Measurements from ENCODE around the gene RPA3. TPM values are rescaled to one million over a fixed set of nuclear protein-coding genes. Genes with fewer than 3 reads are reported as not detected.

The RPA3 gene
- total RNA-seq, 4 donors from 2014 or later: 5.3 to 19.2 (median 18.6) TPM

DNA sequence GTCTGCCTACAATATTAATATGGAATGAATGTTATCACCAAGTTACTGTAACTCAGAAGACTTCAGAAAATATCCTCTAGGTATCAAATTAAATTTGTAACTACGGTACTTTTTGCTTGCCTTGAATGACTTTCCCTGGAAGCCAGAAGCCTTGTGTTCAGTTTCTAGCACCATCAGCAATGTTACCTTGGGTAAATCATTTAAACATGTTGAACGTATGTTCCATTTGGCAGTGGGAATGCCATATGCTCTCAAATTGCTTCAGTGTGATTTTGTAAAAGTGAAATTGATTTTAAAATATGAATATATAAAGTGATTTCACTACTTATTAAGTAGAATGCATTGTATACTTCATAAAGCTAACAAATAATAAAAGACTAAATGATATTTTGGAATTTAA is 11.2 kb downstream of the RPA3 start:
- H3K36me3 ChIP-seq: no peaks in the 10 kb centered on the region
- TF ChIP-seq, protein P1, sequence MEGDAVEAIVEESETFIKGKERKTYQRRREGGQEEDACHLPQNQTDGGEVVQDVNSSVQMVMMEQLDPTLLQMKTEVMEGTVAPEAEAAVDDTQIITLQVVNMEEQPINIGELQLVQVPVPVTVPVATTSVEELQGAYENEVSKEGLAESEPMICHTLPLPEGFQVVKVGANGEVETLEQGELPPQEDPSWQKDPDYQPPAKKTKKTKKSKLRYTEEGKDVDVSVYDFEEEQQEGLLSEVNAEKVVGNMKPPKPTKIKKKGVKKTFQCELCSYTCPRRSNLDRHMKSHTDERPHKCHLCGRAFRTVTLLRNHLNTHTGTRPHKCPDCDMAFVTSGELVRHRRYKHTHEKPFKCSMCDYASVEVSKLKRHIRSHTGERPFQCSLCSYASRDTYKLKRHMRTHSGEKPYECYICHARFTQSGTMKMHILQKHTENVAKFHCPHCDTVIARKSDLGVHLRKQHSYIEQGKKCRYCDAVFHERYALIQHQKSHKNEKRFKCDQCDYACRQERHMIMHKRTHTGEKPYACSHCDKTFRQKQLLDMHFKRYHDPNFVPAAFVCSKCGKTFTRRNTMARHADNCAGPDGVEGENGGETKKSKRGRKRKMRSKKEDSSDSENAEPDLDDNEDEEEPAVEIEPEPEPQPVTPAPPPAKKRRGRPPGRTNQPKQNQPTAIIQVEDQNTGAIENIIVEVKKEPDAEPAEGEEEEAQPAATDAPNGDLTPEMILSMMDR (IDR thresholded peaks at IDR 0.05): no peak
- TF ChIP-seq POLR2A (IDR thresholded peaks at IDR 0.05): no peak
- H3K4me3 ChIP-seq: no peak overlapping the region
- H3K27ac ChIP-seq: no peak overlapping the region
- no peaks in the 10 kb centered on the region for H3K27me3 ChIP-seq
- H3K9me3 ChIP-seq: no peaks in the 10 kb centered on the region
- no peaks in the 10 kb centered on the region for H3K4me1 ChIP-seq
- DNase-seq: no peak
- intact Hi-C loops (cut with DNase I; ENCODE audit: low total_unique reads): no loop called here

GRCh38 chr7:7706556-7707172 is 11.7 kb downstream of the RPA3 start:
- Histone ChIP-seq H3K9me3 (no peaks in the 10 kb centered on the region), H3K27ac (no peak overlapping the region), H3K27me3 (no peaks in the 10 kb centered on the region), H3K4me1 (no peaks in the 10 kb centered on the region), H3K4me3 (no peak overlapping the region), H3K36me3 (no peaks in the 10 kb centered on the region)
- DNase-seq: no peak
- TF ChIP-seq POLR2A (IDR thresholded peaks at IDR 0.05): no peak
- TF ChIP-seq, protein P1 (IDR thresholded peaks at IDR 0.05): no peak
- intact Hi-C loops (cut with DNase I; ENCODE audit: low total_unique reads): no loop called here

DNA sequence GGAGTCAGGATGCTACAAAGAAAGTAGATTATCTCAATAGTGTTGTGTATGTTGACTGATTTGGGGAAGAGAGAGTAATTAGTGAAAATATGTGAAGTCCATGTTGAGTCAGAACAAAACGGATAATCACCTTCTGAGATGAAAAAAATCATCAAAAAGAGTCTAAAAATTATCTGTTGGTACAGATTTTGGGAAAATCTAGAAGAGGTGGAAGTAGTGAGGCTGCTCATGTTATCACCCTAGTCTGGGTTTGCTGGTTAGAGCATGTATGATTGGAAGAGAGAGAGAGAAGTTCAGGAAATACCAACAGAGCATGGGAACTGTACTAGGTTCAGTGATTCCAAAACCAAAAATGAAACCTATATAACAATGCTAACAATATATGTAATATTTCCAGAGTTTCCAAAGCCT is 12.3 kb downstream of the RPA3 start:
- no peak for TF ChIP-seq POLR2A (IDR thresholded peaks at IDR 0.05)
- TF ChIP-seq, protein P1 (IDR thresholded peaks at IDR 0.05): no peak
- intact Hi-C loops (cut with DNase I; ENCODE audit: low total_unique reads): no loop called here
- Histone ChIP-seq H3K4me1 (no peaks in the 10 kb centered on the region), H3K4me3 (no peak overlapping the region), H3K27me3 (no peaks in the 10 kb centered on the region), H3K27ac (no peak overlapping the region), H3K9me3 (no peaks in the 10 kb centered on the region), H3K36me3 (no peaks in the 10 kb centered on the region)
- no peak for DNase-seq

DNA sequence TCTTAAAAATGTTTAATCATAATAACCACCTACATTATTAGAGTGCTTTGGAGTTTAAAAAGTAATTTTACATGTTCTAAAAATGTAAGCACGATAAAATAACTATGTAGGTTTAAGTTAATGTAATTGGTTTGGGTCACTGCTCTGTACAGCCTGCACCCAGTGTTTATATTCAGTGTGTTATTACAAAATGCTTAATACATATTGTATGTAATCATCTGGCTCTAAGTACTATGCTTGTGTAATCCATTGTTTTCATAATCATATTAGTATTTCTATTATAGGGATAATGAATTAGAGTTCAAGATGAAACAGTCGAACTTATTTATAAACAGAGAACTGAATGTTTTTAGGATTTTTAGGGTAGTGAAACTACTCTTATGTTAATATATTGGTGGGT is 13.1 kb downstream of the RPA3 start:
- intact Hi-C loops (cut with DNase I; ENCODE audit: low total_unique reads): no loop called here
- TF ChIP-seq, protein P1 (IDR thresholded peaks at IDR 0.05): no peak
- TF ChIP-seq POLR2A (IDR thresholded peaks at IDR 0.05): no peak
- DNase-seq: no peak

DNA sequence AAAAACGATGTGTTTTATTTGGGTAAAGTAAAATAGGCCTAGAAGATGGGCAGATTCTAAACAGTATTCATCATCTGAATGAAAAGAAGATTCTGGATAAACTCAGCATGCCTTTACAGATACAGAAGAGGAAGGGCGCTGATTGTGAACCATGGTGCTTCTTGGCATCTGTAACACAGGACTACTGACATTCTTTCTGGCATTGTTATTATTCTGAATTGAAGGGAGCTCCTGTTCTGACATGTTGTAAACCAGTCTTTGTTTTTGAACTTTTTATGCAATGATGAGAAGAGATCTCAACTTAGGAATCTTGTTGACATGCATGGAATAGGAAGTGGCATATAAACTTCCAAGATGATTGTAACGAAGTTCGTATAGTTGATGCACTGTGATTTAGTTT is 13.5 kb downstream of the RPA3 start:
- H3K27ac ChIP-seq: no peak overlapping the region
- no peak for TF ChIP-seq POLR2A (IDR thresholded peaks at IDR 0.05)
- TF ChIP-seq, protein P1 (IDR thresholded peaks at IDR 0.05): no peak
- no peak overlapping the region for H3K4me3 ChIP-seq
- no peaks in the 10 kb centered on the region for H3K9me3 ChIP-seq
- no peak for DNase-seq
- no peaks in the 10 kb centered on the region for H3K36me3 ChIP-seq
- no peaks in the 10 kb centered on the region for H3K27me3 ChIP-seq
- no peaks in the 10 kb centered on the region for H3K4me1 ChIP-seq
- intact Hi-C loops (cut with DNase I; ENCODE audit: low total_unique reads): no loop called here

More for the DNA sequence above, 13.1 kb downstream of the RPA3 start:
- Histone ChIP-seq H3K4me1 (no peaks in the 10 kb centered on the region), H3K27ac (no peak overlapping the region), H3K27me3 (no peaks in the 10 kb centered on the region), H3K4me3 (no peak overlapping the region), H3K36me3 (no peaks in the 10 kb centered on the region), H3K9me3 (no peaks in the 10 kb centered on the region)

Data from uterus (tissue), 4 donors.